Stimulated activated CD4-positive, alpha-beta T cell treated with anti-CD3 and anti-CD28 coated beads, Interleukin-12 subunit alpha, Interleukin-12 subunit beta, amount 100 ng/mL, for 48 hours (primary cell): ENCODE data around the gene SLC25A47.
A peak's percentile ranks its signal among the peaks of the same experiment; 100 is the strongest.
"Not testable (repeated sequence)": the region's sequence is repeated elsewhere in the genome, so short reads cannot be mapped to it uniquely, and the experiment has no call there.

ENCODE experiments used
- DNase-seq, 3 donors: peaks; one replicate each; pipeline ENCODE4 v3.0.0-alpha.2; 2020; ENCODE audit warnings: low read depth in 2 of 3, low spot score in 1 of 3

SLC25A47 gene

DNA sequence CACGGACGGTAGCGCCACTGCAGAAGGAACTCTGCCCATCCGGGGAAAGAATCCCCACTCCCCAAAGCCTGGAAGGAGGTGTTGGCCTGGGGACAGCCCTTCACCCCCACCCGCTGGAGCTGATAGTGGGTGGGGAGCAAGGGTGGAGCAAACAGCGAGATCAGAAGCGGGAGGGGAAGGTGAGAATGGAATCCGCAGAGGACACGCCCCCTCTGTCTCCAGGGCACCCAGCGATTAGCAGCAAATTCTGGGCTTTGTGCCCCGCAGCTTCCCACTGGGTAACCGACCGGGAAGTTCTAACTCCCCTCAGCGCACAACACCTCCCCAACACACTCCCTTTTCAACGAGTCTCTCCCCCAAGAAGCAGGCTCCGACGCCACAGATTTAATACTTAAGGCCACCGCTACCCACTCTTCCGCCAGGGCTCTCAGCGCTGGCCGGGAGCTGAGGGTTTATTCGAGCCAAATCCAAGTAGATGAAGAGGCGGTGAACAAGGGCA is 18.3 kb upstream of the SLC25A47 start:
- no peak for DNase-seq

DNA sequence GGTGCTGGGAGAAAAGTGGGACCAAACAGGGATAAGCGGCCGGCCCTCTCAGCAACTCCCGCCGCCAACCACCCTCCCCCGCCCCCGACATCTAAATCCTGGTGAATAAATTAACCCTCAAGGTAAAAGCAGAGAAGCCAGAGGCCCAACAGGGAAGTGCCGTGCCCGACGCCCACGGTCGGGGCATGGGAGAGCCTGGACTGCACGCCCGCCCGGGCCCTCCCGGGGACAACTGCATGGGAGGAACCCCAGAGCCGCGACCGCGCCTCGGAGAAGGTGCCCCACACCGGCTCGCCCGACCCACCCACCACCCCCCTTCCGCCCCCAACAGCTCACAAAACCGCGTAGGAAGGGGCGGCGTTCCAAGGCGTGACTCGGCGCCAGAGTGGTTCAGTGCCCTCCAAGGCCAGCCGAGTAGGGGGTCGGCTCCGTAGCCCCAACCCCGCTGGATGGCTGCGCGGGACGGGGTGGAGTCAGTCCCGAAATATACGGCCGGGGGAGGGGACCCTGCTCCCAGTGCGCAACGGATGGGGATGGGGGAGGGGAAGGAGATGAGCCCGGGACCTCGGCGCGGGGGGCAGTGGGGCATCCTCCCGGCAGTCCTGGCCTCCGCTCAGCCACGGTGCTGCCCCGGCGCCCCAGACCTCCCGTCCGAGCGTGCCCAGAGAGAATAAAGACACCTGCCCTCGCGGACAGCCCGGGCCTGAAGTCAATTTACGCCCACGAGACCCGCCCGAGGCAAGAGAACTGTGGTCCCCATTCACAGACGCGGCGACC is 17.6 kb upstream of the SLC25A47 start:
- DNase-seq: no peak

DNA sequence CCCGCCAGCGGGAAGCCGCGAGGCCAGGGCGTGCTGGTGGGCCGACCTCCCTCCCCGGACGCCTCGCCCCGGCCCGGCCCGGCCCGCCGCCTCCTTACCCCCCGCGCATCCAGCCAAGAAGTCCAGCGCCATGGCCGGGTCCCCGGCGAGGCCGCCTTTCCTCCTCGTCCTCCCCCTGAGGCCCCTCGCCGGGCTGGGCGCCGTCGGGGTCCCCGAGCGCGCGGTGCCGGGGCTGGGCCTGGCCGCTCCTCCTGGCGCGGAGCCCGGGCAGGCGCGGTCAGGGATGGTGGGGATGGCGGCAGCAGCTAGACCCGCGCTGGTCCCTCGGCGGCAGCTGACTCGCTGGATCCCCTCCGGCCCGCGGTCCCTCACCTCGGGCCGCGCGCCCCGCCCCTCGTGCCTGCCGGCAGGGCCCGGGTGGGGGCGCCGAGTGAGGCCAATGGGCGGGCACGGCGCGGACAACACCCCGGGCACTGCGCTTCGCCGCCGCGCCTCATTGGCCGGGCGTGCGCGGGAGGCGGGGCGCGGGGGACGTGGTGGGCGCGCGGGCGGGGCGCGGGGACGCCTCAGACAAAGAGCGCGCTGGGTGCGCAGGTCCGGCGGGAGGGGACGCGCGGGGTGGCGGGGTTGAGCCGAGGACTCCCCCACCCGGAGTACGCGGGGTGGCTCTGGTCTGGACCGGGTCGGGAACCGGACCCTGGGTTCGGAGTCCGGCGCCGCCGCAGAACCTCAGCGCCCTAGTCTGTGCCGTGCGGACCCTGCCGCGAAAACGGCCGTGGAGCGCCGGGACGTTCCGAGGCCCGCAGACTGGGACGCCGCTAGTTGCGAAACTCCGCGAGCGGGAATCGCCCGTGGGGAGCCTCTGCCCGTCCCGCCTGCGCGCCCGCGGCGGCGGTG is 16.8 kb upstream of the SLC25A47 start, which contains the start of gene SLC25A29:
SLC25A29 (minus strand) TSS at position 344 of the 897 bp plus-strand sequence; CDS start at position 132, 212 bp downstream.
- peak; percentile 35 to 69 (median 53) for DNase-seq

DNA sequence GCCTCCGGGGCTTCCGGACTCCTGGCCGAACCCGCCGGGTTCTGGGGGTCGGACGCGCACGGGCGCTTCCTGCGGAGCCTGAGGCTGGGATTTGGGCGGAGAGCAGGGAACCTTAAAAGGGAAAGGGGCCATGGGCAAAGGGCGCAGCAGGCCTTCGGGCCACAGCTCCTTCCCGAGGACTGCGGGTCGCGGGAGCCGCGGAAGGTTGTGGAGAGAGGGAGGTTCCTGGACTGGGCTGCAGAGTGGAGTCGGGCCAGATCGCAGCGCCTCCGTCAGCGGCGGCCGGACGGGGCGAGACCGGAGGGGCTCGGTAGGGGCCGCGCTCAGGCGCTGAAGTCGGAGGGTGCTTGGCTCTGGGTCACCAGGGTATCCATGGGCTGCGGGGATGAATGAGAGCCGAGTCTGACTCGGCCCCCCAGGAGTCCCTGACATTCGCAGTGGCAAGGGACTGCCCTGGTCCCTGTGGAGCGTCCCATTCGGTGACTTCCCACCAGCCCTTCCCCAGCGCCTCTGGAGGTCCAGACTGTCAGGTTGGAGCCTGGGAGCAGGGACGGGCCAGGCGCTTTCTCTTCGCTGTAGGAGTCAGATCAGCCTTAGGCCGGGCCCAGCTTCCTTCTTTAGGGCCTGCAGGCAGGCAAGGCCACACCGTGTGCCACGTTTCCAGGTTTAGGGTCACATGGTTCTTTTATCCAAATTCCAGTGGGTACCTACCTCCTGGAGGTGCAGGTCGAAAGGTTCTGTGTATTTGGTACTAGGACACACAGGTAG is 16.0 kb upstream of the SLC25A47 start:
- DNase-seq: no peak

DNA sequence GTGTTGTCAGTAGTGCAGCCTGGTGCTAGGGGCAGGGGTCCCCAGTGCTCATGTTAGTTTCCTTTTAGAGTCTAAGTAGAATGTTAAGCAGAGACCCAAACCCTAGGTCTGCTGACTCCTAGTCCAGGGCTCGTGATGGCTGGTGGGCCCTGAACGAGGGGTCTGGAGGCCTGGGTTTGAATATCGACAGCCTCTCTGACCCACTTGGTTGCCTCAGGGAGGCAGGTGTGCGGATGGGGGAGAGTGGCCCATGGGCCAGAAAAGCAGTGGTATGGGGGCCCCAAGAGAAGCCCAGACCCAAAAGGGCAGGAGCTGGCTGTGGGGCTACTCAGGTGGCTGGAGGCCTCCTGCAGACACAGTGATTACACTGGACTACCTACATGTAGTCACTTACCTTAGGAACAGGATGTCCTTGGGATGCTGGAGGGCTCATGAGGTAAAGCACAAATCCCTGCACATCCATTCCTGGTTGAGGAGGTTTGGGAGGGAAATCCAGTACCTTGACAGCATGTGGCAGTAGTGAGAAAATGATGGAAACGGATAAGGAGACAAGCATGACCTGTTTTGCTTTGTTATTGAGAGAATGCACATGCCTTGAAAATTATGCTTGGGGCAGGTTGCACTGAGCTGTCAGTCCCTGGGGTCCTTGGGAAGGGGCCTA is 15.2 kb upstream of the SLC25A47 start:
- no peak for DNase-seq

DNA sequence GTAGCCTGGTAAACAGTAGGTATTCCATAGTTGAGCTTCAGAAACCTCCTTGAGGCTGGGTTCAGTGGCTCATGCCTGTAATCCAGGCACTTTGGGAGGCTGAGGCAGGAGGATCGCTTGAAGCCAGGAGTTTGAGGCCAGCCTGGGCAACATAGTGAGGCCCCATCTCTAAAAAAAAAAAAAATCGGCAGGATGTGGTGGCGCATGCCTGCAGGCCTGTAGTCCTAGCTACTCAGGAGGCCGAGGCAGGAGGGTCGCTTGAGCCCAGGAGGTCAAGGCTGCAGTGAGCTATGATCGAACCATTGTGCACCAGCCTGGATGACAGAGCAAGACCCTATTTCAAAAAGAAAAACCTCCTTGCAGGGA is 14.7 kb upstream of the SLC25A47 start:
- not testable (repeated sequence) for DNase-seq

DNA sequence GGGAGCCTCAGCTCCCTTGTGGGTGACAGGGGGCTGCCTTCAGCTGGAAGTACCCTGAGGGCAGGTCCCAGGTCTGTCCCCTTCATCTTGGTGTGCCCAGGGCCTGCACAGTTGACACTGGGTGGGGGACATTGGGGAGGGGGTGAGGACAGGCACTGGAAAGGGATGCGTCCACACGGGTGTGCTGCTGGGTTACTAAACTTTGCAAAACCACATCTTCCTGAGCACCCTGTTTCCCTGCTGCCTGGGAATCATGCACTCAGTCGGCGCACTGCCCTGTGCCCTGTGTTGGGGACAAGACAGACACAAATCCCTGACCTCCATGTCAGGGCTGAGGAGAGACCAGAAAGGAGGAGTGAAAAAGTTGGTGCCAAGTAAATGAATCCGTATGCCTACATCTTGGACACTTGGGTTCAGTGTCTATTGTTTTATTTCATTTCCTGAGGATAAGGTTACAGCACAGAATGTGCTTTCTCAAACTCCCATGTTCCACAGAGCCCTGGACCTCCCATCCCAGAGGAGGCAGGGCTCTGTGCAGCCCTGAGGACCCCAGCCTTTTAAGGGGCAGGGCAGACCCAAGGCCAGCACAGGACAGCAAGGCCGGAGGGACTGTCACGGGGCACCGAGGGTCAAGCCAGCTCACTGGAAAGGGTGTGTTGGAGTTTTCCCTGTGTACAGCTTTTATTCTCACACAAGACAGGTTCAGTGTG is 14.0 kb upstream of the SLC25A47 start:
- DNase-seq: no peak

DNA sequence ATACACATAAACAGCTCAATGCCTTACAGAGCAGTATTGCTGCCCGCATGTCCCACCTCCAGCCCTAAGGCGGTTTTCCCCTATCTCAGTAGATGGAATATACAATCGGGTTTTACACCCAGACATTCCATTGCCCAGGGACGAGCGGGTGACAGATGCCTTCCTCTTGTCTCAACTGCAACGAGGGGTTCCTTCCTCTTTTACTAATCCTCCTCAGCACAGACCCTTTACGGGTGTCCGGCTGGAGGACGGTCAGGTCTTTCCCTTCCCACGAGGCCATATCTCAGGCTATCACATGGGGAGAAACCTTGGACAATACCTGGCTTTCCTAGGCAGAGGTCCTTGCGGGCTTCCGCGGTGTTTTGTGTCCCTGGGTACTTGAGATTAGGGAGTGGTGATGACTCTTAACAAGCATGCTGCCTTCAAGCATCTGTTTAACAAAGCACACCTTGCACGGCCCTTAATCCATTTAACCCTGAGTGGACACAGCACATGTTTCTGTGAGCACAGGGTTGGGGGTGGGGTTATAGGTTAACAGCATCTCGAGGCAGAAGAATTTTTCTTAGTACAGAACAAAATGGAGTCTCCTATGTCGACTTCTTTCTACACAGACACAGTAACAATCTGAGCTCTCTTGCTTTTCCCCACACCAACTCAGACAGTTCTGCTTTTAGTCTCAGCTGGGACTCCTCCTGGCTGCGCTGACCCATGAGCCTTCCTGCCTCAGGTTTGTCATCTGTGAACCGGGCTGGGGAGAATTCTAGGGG is 10.8 kb upstream of the SLC25A47 start:
- DNase-seq: not testable (repeated sequence)

DNA sequence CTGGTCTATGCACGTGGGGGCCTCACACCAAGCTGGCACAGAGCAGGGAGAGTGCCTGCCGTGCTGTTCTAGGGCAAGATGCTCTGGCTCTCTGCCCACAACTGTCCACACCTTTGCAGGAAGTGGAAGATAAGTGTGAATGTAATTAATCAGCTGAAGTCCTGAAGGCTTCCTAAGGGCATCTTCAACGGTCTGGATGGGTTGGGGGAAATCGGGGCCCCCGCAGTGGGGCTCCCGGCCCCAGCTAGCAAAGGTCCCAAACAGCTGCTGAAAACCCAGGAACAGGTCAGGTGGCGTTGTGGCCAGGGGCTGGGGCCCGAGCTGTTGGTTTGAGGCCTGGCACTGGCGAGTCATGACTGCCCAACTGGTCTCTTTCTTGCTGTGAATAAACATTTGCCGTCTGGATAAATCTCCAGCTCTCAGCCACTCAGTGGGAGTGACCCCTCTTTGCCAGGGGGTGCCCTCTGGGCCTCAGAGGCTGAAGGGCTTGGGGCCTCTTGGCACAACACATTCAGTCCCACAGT is 10.2 kb upstream of the SLC25A47 start:
- DNase-seq: no peak

DNA sequence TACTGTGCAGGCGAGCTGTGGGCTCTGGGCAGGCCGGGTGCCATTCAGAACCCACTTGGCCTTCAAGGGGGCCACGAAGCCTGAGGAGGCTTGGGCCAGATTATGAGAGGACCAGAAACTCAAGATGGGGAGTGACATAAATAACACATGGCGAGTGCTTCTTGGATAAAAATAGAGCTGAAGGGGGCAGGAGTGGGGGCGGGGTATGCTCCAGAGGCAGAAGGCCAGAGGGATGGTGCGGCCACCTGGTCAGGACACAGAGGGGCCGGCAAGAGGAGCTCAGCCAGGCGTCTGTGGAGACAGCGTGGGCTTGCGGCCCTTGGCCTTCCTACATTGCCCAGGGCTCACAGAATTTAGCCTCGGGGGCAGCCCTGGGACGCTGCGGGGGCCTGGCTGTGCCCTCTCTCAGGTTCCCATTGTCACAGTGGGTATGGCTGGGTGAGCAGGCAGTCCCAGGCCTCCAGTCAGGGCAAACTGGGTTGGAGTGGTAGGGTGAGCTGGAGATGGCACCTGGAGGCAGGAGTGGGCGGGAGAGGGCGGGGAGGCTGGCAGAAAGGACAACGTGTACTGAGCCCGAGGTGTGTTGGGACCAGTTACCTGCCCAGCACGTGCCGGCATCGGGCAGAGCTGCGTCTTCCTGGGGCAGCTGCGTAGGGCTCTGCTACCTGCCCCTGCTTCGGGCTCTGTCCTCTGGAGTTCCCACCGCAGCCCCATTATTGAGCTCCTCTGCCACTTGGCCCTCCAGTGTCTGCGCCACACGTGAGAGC is 9.5 kb upstream of the SLC25A47 start:
- no peak for DNase-seq

DNA sequence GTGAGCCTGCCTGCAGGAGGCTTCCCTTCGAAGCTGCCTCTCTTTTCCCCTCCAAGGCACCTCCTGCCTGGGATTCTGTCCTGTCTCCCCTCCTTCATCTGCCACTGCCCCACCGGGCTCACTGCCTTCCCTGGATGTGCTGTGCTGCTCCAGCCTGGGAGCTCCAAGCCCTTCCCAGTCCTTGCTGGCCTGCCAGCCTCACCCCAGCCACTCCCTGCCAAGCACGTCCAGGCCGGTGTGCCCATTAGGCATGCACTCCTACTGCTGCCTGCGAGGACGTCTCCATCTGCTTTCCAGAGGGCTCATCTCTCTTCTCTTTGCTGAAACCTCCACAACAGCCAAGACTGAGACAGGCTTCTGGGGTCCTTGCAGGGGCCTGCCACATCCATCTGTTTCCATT is 8.4 kb upstream of the SLC25A47 start:
- no peak for DNase-seq

DNA sequence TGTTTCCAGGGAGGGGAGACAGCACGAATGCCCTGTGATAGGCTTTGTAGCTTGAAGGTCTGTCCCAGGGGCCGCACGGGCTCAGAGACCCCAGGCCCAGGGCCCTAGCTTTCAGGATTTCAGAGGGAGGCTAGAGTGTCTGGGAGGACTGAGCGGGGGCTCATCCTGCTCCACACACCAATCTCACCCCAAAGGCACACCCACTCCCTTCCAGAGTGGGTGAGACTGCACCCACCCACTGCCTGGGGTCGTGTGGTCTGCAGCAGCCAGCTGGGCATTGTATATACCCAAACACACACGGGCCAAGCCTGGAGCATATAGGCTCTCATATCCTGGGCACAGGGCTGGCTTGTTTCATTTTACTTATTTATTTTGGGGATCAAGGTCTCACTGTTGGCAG is 5.8 kb upstream of the SLC25A47 start:
- no peak for DNase-seq

DNA sequence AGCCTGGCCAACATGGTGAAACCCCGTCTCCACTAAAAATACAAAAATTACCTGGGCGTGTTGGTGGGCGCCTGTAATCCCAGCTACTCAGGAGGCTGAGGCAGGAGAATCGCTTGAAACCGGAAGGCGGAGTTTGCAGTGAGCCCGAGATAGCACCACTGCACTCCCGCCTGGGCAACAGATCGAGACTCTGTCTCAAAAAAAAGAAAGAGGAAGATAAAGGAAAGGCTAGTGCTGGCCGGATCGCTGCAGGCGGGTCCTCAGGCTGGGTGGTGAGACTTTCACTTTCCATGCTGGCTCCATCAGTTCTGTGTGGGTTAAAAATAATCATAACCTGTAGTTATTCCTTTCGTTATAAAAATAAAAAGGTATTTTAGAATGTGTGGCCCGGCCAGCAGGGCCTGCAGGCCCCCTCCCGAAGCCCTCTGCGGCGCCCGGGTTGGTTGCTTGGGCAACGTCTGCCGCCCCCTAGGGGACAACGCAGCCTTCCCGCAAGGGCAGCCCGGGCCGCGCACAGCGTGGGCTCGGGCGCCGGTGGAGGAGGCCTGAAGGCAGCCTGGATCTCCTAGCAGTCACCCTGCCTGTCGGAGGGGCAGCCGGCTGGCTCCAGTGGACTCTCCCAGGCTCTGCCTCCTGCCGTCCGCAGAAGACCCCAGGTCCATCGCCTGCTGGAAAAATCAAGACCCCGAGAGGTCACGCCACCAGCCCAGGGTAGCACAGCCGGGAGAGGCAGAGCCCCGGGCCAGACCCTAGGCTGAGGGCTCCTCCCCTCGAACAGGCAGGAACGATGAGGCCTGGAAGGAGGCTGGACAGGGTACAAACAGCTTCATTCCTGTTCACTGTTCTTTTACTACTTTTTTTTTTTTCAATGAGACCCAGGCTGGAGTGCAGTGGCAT is 5.0 kb upstream of the SLC25A47 start:
- peak; percentile 51 to 65 (median 60) for DNase-seq

DNA sequence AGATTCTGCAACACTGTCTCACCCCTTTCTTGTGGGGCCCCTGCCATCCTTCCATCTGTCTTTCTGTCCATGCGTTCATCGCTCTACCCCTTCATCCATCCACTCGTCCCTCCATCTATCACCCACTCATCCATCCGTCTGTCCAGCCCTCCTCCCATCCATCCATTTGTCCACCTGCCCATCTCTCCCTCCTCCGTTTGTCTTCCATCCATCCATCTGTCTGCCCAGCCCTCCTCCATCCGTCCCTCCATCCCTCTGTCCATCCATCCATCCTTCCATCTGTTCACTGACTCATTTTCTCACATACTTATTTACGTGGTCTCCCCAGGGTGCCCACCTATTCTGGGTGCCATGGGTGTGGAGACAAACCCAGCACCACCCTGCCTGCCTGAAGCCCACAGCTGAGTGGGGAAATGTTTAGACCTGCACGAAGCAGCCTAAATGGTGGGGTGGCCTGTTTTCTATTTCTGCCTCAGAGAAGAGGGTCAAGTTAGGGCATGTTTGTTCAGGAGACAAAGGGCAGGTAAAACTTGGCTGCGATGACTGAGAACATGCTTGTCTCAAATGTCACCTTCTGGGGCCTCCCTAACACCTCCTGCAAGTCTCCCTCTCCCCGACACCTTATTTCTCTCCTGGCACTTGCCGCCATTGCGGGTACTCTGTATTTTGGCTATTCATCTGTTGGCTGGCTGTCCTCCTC is 2.8 kb upstream of the SLC25A47 start:
- DNase-seq: no peak

DNA sequence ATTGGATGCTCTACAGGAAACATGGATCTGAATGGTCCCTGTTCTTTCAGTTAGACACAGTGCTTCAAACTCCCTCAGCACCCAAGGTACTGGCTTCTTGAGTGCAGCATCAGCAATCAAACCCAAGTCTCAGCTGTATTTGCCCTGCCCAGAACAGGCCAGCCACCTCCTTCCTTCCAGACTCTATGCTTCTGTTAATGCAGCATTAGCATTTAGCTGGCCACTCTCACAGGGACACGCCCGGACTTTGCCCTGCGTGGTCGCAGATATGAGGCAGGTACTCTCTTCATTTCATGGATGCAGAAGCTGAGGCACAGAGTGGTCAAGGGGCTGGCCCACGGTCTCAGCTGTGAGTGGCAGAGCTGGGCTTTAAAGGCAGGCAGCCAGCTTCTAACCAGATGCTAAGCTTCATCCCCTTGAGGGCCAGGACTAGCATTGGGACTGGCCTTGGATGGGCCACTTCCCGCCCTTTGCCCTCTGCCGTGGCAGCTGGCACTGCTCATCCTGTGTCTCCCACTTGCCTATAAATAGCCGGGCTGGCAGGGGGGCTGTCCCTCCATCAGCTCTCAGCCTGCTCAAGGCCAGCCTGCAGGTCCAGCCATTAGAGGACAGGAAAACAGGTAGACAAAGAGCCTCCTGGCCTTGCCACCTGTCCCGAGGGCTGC is 1.5 kb upstream of the SLC25A47 start:
- DNase-seq: no peak
